ENCODE results near the gene IQCC. TPM values are rescaled to one million over a fixed set of nuclear protein-coding genes. Genes with fewer than 3 reads are reported as not detected.
"Not testable (repeated sequence)": the region's sequence is repeated elsewhere in the genome, so short reads cannot be mapped to it uniquely, and the experiment has no call there.

The IQCC gene
- total RNA-seq: 1.5 and 1.9 TPM in 2 replicates
- polyA plus RNA-seq: 1.5 and 3.4 TPM in 2 replicates

- Histone ChIP-seq H3K9me2 (replicated peaks; ENCODE audit: insufficient read depth) (no peaks in the 10 kb centered on the region), H3K27me3 (no peaks in the 10 kb centered on the region), H3K9me3 (ENCODE audit: low read depth) (no peaks in the 10 kb centered on the region), H3K4me1 (ENCODE audit: insufficient read depth) (no peaks in the 10 kb centered on the region), H3K4me2 (peak within 1 kb of the TSS; percentile 88), H3K27ac (no peak within 1 kb of the TSS), H4K20me1 (ENCODE audit: insufficient read depth, poor library complexity, severe bottlenecking) (no peaks in the 10 kb centered on the region), H3K4me3 (peak within 1 kb of the TSS; percentile 36), H3K79me2 (no peaks in the 10 kb centered on the region), H3K36me3 (replicated peaks; ENCODE audit: insufficient read depth, low read depth) (no peaks in the 10 kb centered on the region), H2AFZ (peak within 1 kb of the TSS; percentile 61)
- peak; percentile 96 for DNase-seq (ENCODE audit: low spot score)
- 5% methylated on average over 76 of the region's 77 CpGs for WGBS (ENCODE audit: low lambda C conversion rate, missing lambda C conversion rate)
- no peak for TF ChIP-seq EZH2phosphoT487 (IDR thresholded peaks at IDR 0.05; ENCODE audit: low read depth, severe bottlenecking, unreplicated experiment)
- TF ChIP-seq EZH2 (IDR thresholded peaks at IDR 0.05; ENCODE audit: borderline replicate concordance): no peak
- TF ChIP-seq, protein P1, sequence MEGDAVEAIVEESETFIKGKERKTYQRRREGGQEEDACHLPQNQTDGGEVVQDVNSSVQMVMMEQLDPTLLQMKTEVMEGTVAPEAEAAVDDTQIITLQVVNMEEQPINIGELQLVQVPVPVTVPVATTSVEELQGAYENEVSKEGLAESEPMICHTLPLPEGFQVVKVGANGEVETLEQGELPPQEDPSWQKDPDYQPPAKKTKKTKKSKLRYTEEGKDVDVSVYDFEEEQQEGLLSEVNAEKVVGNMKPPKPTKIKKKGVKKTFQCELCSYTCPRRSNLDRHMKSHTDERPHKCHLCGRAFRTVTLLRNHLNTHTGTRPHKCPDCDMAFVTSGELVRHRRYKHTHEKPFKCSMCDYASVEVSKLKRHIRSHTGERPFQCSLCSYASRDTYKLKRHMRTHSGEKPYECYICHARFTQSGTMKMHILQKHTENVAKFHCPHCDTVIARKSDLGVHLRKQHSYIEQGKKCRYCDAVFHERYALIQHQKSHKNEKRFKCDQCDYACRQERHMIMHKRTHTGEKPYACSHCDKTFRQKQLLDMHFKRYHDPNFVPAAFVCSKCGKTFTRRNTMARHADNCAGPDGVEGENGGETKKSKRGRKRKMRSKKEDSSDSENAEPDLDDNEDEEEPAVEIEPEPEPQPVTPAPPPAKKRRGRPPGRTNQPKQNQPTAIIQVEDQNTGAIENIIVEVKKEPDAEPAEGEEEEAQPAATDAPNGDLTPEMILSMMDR (IDR thresholded peaks at IDR 0.05; ENCODE audit: poor library complexity): no peak
Measured at GRCh38 chr1:32205401-32206370, at the start of gene IQCC. IQCC (plus strand) TSS chr1:32205671; CDS start chr1:32205682, 11 bp downstream.

- no peak overlapping the region for H3K4me2 ChIP-seq
- TF ChIP-seq EZH2 (IDR thresholded peaks at IDR 0.05; ENCODE audit: borderline replicate concordance) (no peak), EZH2phosphoT487 (IDR thresholded peaks at IDR 0.05; ENCODE audit: low read depth, severe bottlenecking, unreplicated experiment) (no peak)
- TF ChIP-seq, protein P1 (IDR thresholded peaks at IDR 0.05; ENCODE audit: poor library complexity): no peak
- H2AFZ ChIP-seq: no peak overlapping the region
- DNase-seq (ENCODE audit: low spot score): no peak
- no peak overlapping the region for H3K4me3 ChIP-seq
- H3K79me2 ChIP-seq: peaks cover 23% of the 10 kb centered on the region
- peaks cover 4% of the 10 kb centered on the region for H3K36me3 ChIP-seq (replicated peaks; ENCODE audit: insufficient read depth, low read depth)
- no peaks in the 10 kb centered on the region for H3K9me3 ChIP-seq (ENCODE audit: low read depth)
- H3K27ac ChIP-seq: no peak overlapping the region
- no peaks in the 10 kb centered on the region for H3K9me2 ChIP-seq (replicated peaks; ENCODE audit: insufficient read depth)
- peaks cover 3% of the 10 kb centered on the region for H4K20me1 ChIP-seq (ENCODE audit: insufficient read depth, poor library complexity, severe bottlenecking)
- 81% methylated on average over 3 of the region's 3 CpGs for WGBS (ENCODE audit: low lambda C conversion rate, missing lambda C conversion rate)
- no peaks in the 10 kb centered on the region for H3K27me3 ChIP-seq
- H3K4me1 ChIP-seq (ENCODE audit: insufficient read depth): no peaks in the 10 kb centered on the region
Measured at GRCh38 chr1:32159189-32159588, 46.3 kb upstream of the IQCC start.

DNA sequence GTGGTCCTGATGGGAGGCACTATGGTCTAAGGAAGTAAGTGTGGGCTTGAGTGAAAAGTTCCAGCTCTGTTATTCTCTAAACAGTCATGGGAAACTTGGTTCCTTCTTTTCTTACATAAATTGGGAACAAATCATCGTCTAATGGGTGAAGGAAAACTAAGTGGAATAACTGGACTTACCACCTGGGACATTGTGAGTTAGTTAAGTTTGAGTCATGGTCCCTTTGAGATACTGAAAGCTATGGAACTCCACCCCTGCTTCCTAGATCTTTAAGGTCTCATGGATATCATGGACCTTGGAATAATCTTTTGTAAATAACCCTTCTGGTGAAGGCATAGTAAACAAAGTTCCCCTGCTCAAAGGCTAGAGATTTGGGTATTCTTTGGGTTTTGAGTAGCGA is 42.1 kb upstream of the IQCC start:
- H3K4me1 ChIP-seq (ENCODE audit: insufficient read depth): no peaks in the 10 kb centered on the region
- H3K4me2 ChIP-seq: no peak overlapping the region
- no peak overlapping the region for H3K27ac ChIP-seq
- no peaks in the 10 kb centered on the region for H3K9me2 ChIP-seq (replicated peaks; ENCODE audit: insufficient read depth)
- no peak for DNase-seq (ENCODE audit: low spot score)
- no peaks in the 10 kb centered on the region for H4K20me1 ChIP-seq (ENCODE audit: insufficient read depth, poor library complexity, severe bottlenecking)
- TF ChIP-seq EZH2phosphoT487 (IDR thresholded peaks at IDR 0.05; ENCODE audit: low read depth, severe bottlenecking, unreplicated experiment): no peak
- TF ChIP-seq EZH2 (IDR thresholded peaks at IDR 0.05; ENCODE audit: borderline replicate concordance): no peak
- TF ChIP-seq, protein P1 (IDR thresholded peaks at IDR 0.05; ENCODE audit: poor library complexity): no peak
- H2AFZ ChIP-seq: no peak overlapping the region
- H3K9me3 ChIP-seq (ENCODE audit: low read depth): no peaks in the 10 kb centered on the region
- H3K36me3 ChIP-seq (replicated peaks; ENCODE audit: insufficient read depth, low read depth): no peaks in the 10 kb centered on the region
- no peak overlapping the region for H3K4me3 ChIP-seq
- no peaks in the 10 kb centered on the region for H3K79me2 ChIP-seq
- 88% methylated on average over 2 of the region's 2 CpGs for WGBS (ENCODE audit: low lambda C conversion rate, missing lambda C conversion rate)
- no peaks in the 10 kb centered on the region for H3K27me3 ChIP-seq

DNA sequence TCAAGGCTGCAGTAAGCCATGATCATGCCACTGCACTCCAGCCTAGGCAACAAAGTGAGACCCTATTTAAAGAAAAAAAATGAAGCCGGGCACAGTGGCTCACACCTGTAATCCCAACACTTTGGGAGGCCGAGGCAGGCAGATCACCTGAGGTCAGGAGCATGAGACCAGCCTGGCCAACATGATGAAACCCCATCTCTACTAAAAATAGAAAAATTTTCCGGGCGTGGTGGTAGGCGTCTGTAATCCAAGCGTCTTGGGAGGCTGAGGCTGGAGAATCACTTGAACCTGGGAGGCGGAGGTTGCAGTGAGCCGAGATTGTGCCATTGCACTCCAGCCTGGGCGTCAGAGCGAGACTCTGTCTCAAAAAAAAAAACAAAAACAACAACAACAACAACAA is 39.8 kb upstream of the IQCC start:
- H3K4me2 ChIP-seq; H3K27me3 ChIP-seq; H3K9me2 ChIP-seq (replicated peaks; ENCODE audit: insufficient read depth); H3K36me3 ChIP-seq (replicated peaks; ENCODE audit: insufficient read depth, low read depth); H3K79me2 ChIP-seq; H3K9me3 ChIP-seq (ENCODE audit: low read depth); H4K20me1 ChIP-seq (ENCODE audit: insufficient read depth, poor library complexity, severe bottlenecking); H3K4me3 ChIP-seq; H2AFZ ChIP-seq; DNase-seq (ENCODE audit: low spot score); H3K4me1 ChIP-seq (ENCODE audit: insufficient read depth); H3K27ac ChIP-seq: not testable (repeated sequence)
- over 99% methylated on average over 10 of the region's 10 CpGs for WGBS (ENCODE audit: low lambda C conversion rate, missing lambda C conversion rate)

Measured in hepatocyte (in vitro differentiated cells).